Stimulated activated naive CD8-positive, alpha-beta T cell treated with anti-CD3 and anti-CD28 coated beads, Interleukin-15, Interleukin-2, amounts not matched to agents 100 ng/mL and 50 ng/mL, for 24 hours (primary cell): ENCODE results near the gene IL20.
A peak's percentile ranks its signal among the peaks of the same experiment; 100 is the strongest.

ENCODE experiments used
- H3K27ac Mint-ChIP-seq: one replicate; pipeline ENCODE4 v1.8.0; 2021; ENCODE audit warnings: mild to moderate bottlenecking, mixed read lengths
- H3K27me3 Mint-ChIP-seq: one replicate; pipeline ENCODE4 v1.8.0; 2021; ENCODE audit warnings: mixed read lengths
- H3K36me3 Mint-ChIP-seq: one replicate; pipeline ENCODE4 v1.8.0; 2021; ENCODE audit warnings: low read depth, mixed read lengths
- H3K4me1 Mint-ChIP-seq: one replicate; pipeline ENCODE4 v1.8.0; 2021; ENCODE audit warnings: low read depth, mixed read lengths
- H3K4me3 Mint-ChIP-seq: one replicate; pipeline ENCODE4 v1.8.0; 2021; ENCODE audit warnings: mild to moderate bottlenecking, mixed read lengths
- H3K9me3 Mint-ChIP-seq: one replicate; pipeline ENCODE4 v1.8.0; 2021; ENCODE audit warnings: mixed read lengths

The IL20 gene

DNA sequence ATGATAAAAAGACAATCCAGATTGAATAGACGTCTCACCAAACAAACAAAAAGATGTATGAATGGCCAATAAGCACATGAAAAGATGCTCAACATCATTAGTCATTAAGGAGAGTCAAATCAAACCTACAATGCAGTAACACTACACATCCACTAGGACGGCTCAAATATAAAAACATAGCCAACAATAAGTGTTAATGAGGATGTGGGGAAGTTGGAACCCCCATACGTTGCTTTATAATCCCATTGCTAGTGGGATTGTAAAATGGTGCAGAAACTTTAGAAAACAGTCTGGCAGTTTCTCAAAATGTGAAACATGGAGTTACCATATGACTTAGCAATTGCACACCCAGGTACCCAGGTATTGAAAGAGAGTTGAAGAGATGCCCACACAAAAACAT is 17.1 kb downstream of the IL20 start:
- Mint-ChIP-seq H3K27me3 (peaks cover 3% of the 10 kb centered on the region), H3K36me3 (peaks cover 1% of the 10 kb centered on the region), H3K4me1 (peaks cover 5% of the 10 kb centered on the region), H3K4me3 (no peak overlapping the region), H3K27ac (no peak overlapping the region), H3K9me3 (peaks cover 14% of the 10 kb centered on the region)

DNA sequence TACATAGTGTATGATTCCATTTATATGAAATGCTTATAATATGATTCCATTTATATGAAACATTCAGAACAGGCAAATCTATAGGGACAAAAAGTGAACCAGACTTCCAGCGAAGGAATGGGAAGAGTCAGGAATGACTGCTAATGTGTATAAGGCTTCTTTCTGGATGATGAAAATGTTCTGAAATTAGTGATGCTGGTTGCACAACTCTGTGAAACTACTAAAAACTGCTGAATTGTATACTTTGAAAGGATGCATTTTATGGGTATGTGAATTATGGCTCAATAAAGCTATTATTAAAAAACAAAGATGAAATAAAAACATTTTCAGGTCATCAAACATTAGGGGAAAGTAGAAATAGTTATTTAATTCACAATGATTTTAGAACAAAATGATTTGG is 17.7 kb downstream of the IL20 start:
- Mint-ChIP-seq H3K27ac (no peak overlapping the region), H3K36me3 (no peaks in the 10 kb centered on the region), H3K4me3 (no peak overlapping the region), H3K4me1 (peaks cover 6% of the 10 kb centered on the region), H3K27me3 (peaks cover 3% of the 10 kb centered on the region), H3K9me3 (peaks cover 12% of the 10 kb centered on the region)

DNA sequence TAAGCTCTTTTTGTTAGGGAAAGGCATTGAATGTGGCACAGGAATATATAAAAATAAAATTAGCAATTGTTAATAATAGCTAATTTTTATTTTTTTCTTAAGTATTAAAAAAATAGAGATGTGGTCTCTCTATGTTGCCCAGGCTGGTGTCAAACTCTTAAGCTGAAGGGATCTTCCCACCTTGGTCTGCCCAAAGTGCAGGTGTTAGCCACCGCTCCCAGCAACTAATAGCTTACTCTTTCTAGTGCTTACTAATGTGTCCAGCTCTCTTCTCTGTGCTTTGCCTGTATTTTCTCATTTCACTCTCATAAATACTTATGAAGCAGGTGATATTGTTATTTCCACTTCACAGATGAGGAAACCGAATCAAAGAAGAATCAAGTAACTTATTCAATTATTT is 18.5 kb downstream of the IL20 start:
- Mint-ChIP-seq H3K9me3 (peaks cover 6% of the 10 kb centered on the region), H3K27me3 (peaks cover 3% of the 10 kb centered on the region), H3K36me3 (no peaks in the 10 kb centered on the region), H3K27ac (no peak overlapping the region), H3K4me3 (no peak overlapping the region), H3K4me1 (peaks cover 10% of the 10 kb centered on the region)

DNA sequence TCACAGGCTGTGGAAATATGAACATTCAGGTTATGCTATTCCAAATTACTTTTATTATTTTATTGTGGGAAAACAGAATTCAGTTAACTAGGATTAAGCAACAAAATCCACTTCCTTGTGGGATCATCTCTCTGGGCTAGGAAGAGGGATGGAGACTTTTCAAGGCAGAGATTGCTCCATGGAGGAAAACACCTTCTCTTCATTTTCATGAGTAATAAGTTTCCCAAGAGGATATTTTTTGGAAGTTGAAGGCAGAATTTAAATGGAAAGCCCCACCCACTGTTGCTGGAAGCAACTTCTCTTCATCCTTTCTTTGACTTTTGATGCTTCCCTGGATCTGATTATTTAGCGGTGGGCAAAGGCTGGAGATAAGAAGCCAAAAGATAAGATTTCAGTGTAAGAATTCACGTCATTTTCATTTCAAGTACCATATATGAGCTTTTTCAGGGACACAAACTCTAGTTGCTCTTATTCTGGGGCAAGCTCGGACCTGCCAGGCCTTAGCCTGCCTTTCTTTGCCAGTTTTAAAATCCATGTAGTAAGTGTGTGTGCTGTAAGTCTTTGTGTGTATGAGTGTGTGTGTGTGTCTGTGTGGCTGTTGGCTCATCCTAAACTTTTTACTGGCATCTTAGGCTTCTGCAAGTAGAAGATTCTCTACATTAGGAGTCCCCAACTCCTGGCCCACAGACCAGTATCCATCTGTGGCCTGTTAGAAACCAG is 20.1 kb downstream of the IL20 start:
- Mint-ChIP-seq H3K36me3 (no peaks in the 10 kb centered on the region), H3K9me3 (no peaks in the 10 kb centered on the region), H3K27me3 (peaks cover 3% of the 10 kb centered on the region), H3K4me1 (peaks cover 22% of the 10 kb centered on the region), H3K27ac (no peak overlapping the region), H3K4me3 (no peak overlapping the region)

DNA sequence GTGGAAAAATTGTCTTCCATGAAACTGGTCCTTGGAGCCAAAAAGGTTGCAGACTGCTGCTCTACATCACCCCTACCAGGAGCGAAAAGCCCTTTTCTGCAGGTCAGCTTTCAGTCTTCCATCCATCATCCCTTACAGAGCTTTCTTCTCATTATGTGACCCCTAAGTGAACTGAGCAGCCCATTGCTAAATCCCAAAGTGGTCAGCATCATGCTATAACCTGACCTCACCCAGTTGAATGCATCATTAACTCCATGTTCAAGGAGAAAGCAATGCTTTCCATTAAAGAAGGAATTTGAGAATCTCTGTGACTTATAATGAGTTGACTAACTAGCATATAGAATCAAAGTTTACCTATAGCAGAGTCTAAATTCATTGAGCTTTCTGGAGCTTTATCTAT is 21.4 kb downstream of the IL20 start:
- Mint-ChIP-seq H3K36me3 (no peaks in the 10 kb centered on the region), H3K27me3 (peaks cover 3% of the 10 kb centered on the region), H3K4me3 (no peak overlapping the region), H3K9me3 (no peaks in the 10 kb centered on the region), H3K4me1 (peaks cover 34% of the 10 kb centered on the region), H3K27ac (no peak overlapping the region)

DNA sequence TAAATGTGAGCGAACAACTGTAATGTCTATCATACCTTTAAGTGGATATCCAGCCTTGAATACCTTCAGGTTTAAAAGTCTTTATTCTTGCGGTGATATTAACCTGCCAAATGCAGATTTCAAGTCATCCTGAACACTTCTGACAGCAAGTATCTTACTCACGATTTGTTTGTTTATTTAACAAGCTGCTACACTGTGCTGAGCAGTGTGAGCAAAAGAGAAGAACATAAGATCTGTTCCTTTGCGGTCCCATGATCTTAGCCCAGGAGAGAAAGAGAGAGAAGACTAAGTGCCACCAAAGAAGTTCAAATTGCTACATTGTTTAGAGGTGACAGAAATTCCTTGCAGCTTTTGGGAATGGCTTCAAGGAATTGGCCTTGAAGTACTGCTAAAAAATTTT is 22.3 kb downstream of the IL20 start:
- peaks cover 42% of the 10 kb centered on the region for H3K4me1 Mint-ChIP-seq
- no peak overlapping the region for H3K27ac Mint-ChIP-seq
- peaks cover 3% of the 10 kb centered on the region for H3K27me3 Mint-ChIP-seq
- no peaks in the 10 kb centered on the region for H3K9me3 Mint-ChIP-seq
- no peak overlapping the region for H3K4me3 Mint-ChIP-seq
- no peaks in the 10 kb centered on the region for H3K36me3 Mint-ChIP-seq

DNA sequence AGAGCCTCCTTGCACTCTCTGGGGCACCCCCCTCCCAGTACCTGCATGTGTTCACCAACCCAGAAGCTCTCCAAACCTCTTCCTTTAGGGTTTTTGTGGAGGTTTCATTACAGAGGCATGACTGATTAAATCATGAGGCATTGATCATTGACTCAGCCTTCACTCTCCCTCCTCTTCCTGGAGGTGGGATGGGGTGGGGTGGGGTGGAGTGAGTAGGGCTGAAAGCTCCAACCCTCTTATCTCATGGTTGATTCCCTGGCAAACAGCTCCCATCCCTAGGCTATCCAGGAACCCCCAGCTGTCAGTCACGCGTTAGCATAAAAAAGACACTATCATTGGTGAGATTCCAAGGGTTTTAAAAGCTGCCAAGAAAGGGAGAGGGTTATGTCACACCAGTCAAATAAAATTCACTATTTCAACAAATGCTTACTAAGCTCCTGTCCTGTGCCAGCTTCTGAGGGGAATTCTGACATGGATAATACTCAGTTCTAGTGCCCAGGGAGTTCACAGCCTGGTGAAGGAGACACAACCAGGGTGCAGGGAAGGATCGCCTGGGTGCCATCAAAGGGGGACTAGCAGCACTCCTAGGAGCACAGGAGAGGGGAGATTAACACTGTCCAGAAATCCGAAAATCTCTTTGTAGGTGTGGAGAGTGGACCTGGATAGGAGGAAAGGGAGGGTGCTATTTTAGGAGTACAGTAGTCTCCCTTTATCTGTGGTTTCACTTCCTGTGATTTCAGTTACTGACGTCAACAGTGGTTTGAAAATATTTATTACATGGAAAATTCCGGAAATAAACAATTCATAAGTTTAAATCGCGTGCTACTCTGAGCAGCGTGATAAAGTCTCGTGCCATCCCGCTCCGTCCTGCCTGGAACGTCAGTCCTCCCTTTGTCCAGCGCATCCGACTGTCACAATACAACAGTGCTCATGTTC is 25.0 kb downstream of the IL20 start:
- Mint-ChIP-seq H3K27me3 (peaks cover 3% of the 10 kb centered on the region), H3K27ac (peak overlapping the region; percentile 59), H3K36me3 (no peaks in the 10 kb centered on the region), H3K9me3 (no peaks in the 10 kb centered on the region), H3K4me3 (peak overlapping the region; percentile 29), H3K4me1 (peaks cover 65% of the 10 kb centered on the region)

DNA sequence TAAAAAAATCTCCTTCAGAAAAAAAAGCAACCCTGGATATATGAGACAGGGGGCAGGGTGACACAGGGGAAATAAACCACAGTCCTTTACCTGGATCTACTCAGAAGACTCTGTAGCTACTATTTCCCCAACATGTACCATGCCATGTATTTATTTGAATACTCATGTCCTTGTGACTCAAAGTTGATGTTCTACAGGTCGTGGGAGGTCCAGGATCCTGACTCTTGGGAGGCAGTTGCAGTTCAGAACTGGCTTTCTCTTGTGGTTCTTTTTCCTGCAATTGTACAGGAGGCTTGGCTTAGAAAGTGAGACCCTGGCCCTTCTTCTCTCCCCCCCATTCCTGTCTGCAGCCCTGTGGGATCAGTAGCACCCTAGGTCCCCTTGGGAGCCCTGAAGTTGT is 26.0 kb downstream of the IL20 start:
- Mint-ChIP-seq H3K27ac (no peak overlapping the region), H3K4me1 (peaks cover 76% of the 10 kb centered on the region)

DNA sequence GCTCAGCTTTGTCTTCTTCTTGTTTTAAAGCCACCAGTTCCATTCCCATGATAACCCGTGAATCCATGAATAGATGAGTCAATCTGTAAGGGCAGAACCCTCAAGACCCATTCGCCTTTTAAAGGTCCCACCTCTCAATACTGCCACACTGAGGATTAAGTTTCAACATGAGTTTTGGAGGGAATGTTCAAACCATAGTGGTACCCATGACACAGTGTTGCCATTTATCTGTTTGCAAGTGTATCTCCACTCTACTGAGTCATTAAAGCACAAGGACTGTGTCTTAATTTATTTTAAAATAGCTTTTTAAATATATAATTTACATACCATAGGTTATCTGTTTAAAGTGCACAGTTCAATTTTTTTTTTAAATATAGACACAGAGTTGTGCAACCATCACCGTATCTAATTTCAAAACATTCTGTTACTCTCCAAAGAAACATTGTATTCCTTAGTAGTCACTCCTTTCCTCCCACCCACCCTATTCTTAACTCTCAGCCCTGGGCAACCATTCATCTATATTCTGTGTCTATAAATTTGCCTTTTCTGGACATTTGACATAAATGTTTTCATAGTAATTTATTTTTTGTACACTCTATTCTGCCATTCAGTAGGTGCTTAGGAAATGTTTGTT is 27.0 kb downstream of the IL20 start:
- Mint-ChIP-seq H3K4me1 (peaks cover 86% of the 10 kb centered on the region), H3K9me3 (no peaks in the 10 kb centered on the region), H3K4me3 (no peak overlapping the region), H3K27me3 (no peaks in the 10 kb centered on the region), H3K27ac (no peak overlapping the region), H3K36me3 (no peaks in the 10 kb centered on the region)

More for the DNA sequence above, 26.0 kb downstream of the IL20 start:
- H3K36me3 Mint-ChIP-seq, result no peaks in the 10 kb centered on the region
- peaks cover 3% of the 10 kb centered on the region for H3K27me3 Mint-ChIP-seq
- H3K4me3 Mint-ChIP-seq, result no peak overlapping the region
- no peaks in the 10 kb centered on the region for H3K9me3 Mint-ChIP-seq

DNA sequence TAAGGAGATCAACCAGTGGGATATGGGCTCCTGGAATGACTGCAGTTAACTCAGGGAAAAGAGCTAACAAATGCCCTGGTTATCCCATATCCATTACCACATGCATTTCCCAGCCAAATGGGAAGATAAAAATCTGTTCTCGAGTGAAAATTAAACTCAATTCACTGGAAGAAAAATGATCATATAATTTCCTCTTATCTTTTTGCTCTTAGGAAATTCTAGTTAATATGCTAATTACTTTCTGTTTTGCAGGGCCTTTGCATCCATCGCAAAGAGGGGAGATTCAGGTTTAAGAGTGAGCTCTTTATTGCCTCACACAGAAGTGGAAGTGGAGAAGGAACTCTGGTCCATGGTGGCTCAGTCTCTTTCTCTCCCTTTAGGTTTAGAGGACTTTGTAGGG is 28.0 kb downstream of the IL20 start:
- Mint-ChIP-seq H3K4me3 (no peak overlapping the region), H3K9me3 (no peaks in the 10 kb centered on the region), H3K27ac (peak overlapping the region; percentile 32), H3K4me1 (peaks cover 92% of the 10 kb centered on the region), H3K36me3 (no peaks in the 10 kb centered on the region), H3K27me3 (no peaks in the 10 kb centered on the region)

DNA sequence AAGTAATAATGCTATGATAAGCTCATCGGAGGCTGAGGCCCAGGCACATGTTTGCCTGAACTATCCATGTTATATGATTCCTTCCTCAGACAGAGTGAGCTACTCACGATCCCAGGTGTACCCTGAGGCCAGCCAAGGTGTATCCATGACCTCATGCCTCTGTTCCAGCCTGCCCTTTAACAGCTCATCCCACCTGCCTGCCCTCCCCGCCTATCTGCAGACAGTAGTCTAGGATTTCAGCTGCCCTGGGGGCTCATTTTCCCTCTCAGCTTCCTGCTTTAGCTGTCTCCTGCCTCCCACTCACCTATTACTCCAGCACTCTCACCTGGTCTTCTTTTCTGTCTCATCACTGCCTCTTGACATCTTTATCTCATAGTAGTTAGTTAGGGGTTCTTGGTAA is 29.9 kb downstream of the IL20 start:
- H3K4me1 Mint-ChIP-seq, result peaks cover 93% of the 10 kb centered on the region
- no peaks in the 10 kb centered on the region for H3K36me3 Mint-ChIP-seq
- no peaks in the 10 kb centered on the region for H3K27me3 Mint-ChIP-seq
- no peaks in the 10 kb centered on the region for H3K9me3 Mint-ChIP-seq
- H3K4me3 Mint-ChIP-seq, result no peak overlapping the region
- H3K27ac Mint-ChIP-seq, result peak overlapping the region; percentile 6

DNA sequence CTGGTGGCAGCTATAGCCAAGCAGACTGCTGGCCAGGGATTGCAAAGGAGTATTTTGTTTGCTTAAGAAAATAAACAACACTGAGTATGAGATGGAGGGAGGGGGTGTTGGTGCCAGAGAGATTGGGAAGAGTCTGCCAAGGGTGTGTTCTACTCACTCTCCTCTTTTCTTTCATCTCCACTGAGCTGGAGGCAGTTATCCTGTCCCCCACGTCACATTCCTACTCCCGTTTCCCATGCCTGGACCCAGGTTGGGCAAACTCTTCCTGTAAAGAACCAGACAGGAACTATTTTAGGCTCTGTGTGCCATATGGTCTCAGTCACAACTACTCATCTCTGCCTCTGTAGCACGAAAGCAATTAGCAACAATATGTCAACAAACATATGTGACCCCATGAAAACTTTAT is 30.4 kb downstream of the IL20 start:
- Mint-ChIP-seq H3K36me3 (peaks cover 4% of the 10 kb centered on the region), H3K27me3 (no peaks in the 10 kb centered on the region), H3K9me3 (no peaks in the 10 kb centered on the region), H3K4me1 (peaks cover 93% of the 10 kb centered on the region), H3K4me3 (no peak overlapping the region), H3K27ac (no peak overlapping the region)

DNA sequence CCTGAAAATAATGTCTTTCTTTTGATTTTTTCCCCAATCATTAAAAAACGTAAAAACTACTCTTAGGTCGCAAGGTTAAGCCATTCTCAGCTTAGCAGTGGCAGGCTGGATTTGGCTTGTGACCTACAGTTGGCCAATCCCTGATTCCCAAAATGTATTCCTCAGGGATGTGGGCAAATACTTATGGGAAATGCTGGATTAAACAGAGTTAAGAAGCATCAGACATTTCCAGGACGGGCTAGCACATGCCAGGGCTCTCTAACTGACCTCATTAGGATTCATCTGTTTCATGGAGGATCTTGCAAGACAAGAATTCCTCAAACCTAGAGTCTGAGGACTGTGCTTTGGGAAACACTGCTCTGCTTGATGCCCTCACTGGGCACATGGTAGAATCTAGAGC is 30.8 kb downstream of the IL20 start:
- Mint-ChIP-seq H3K27me3 (no peaks in the 10 kb centered on the region), H3K27ac (peak overlapping the region; percentile 86), H3K36me3 (peaks cover 8% of the 10 kb centered on the region), H3K4me1 (peaks cover 93% of the 10 kb centered on the region), H3K4me3 (no peak overlapping the region), H3K9me3 (no peaks in the 10 kb centered on the region)

DNA sequence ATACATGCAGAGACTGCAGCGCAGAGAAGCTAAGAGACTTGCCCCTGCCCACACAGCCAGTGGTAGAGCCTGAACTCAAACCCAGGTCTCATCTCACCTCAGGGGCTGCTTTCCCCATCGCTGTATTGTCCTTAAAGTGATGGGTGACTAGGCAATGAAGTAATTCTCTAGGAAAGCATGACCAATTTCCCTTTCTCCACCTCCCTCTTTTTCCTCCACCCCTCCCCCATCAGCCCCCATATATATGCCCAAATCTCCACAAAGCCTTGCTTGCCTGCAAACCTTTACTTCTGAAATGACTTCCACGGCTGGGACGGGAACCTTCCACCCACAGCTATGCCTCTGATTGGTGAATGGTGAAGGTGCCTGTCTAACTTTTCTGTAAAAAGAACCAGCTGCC is 31.8 kb downstream of the IL20 start, which contains the start of gene IL24:
IL24 (plus strand) TSS at position 269 of the 400 bp plus-strand sequence. CDS start 390 bp downstream, outside the sequence.
- Mint-ChIP-seq H3K27ac (peak within 1 kb of the TSS; percentile 86), H3K27me3 (no peaks in the 10 kb centered on the region), H3K4me3 (peak within 1 kb of the TSS; percentile 75), H3K4me1 (peaks cover 93% of the 10 kb centered on the region), H3K9me3 (no peaks in the 10 kb centered on the region), H3K36me3 (peaks cover 15% of the 10 kb centered on the region)
